Natural killer cell (primary cell): ENCODE measurements around the gene HIBADH. TPM values are rescaled to one million over a fixed set of nuclear protein-coding genes. Genes with fewer than 3 reads are reported as not detected.
"Not testable (repeated sequence)": the region's sequence is repeated elsewhere in the genome, so short reads cannot be mapped to it uniquely, and the experiment has no call there.

Experiments
- ATAC-seq, 3 donors: fragments of 150-1000 bp in 2 of 3; fragments of 200-7000 bp in 1 of 3; cut with Tn5 transposase; 1 replicate in 1 of 3; 2 replicates in 2 of 3; pipeline ENCODE4 v1.10.0; 2021; ENCODE audit warnings: mild to moderate bottlenecking in 2 of 3, moderate library complexity in 2 of 3
- DNase-seq, 2 donors: peaks; one replicate each; pipeline versions ENCODE4 v3.0.0 to v3.0.0-alpha.2; 2013 to 2021; ENCODE audit warnings: mixed read lengths in 1 of 2
- H3K27ac ChIP-seq: one replicate; pipeline ENCODE4 v1.5.1; 2013; ENCODE audit warnings: mild to moderate bottlenecking, low read length
- H3K27me3 ChIP-seq: one replicate; pipeline ENCODE4 v1.6.1; 2013; ENCODE audit warnings: low read length; ENCODE audit not compliant: control insufficient read depth, insufficient read depth
- H3K36me3 ChIP-seq: one replicate; pipeline ENCODE4 v1.6.1; 2013; ENCODE audit warnings: low read length; ENCODE audit not compliant: control insufficient read depth, insufficient read depth
- H3K4me1 ChIP-seq: one replicate; pipeline ENCODE4 v1.6.1; 2013; ENCODE audit warnings: low read length; ENCODE audit not compliant: control insufficient read depth, insufficient read depth
- H3K4me3 ChIP-seq: one replicate; pipeline ENCODE4 v1.5.1; 2013; ENCODE audit warnings: low read length
- H3K9me3 ChIP-seq: one replicate; pipeline ENCODE4 v1.6.1; 2013; ENCODE audit warnings: low read length; ENCODE audit not compliant: control insufficient read depth, insufficient read depth
- H3K27ac Mint-ChIP-seq, 2 donors: one replicate each; pipeline ENCODE4 v1.8.0; 2022; ENCODE audit warnings: mild to moderate bottlenecking in 2 of 2, mixed read lengths in 2 of 2, moderate library complexity in 1 of 2
- H3K27me3 Mint-ChIP-seq, 2 donors: one replicate each; pipeline ENCODE4 v1.8.0; 2022; ENCODE audit warnings: low read depth in 2 of 2, mixed read lengths in 2 of 2
- H3K36me3 Mint-ChIP-seq: one replicate; pipeline ENCODE4 v1.8.0; 2022; ENCODE audit warnings: mixed read lengths
- H3K4me1 Mint-ChIP-seq, 2 donors: one replicate each; pipeline ENCODE4 v1.8.0; 2022; ENCODE audit warnings: mixed read lengths in 2 of 2
- H3K4me3 Mint-ChIP-seq: one replicate; pipeline ENCODE4 v1.8.0; 2022; ENCODE audit warnings: mild to moderate bottlenecking, moderate library complexity, mixed read lengths
- H3K9me3 Mint-ChIP-seq, 2 donors: one replicate each; pipeline ENCODE4 v1.8.0; 2022; ENCODE audit warnings: mixed read lengths in 2 of 2
- CTCF ChIP-seq: fragments of 200-600 bp; IDR thresholded peaks from one replicate; pipeline ENCODE4 v1.8.0; 2022; ENCODE audit warnings: antibody characterized with exemption
- WGBS: methylation state at CpG from one replicate; pipeline ENCODE4 v1.1.7; 2013; ENCODE audit warnings: missing lambda C conversion rate; ENCODE audit not compliant: insufficient coverage; 5-methylcytosine and 5-hydroxymethylcytosine counted together
- intact Hi-C: fragments of 100-400 bp; cut with micrococcal nuclease; formaldehyde crosslinking; loops from one replicate; pipeline ENCODE4 v1.14.2; 2022
- total RNA-seq, 4 donors: library from RNA; stranded (reverse); fragments of 120-200 nt in 1 of 4; gene quantifications; one replicate each; pipeline versions ENCODE4 v1.2.3 to v1.2.4, GENCODE V29; 2013 to 2022

Gene HIBADH
- total RNA-seq, 3 donors from 2014 or later (not counting 1 experiment from before 2014, with no cell fraction given) = 8.0 to 9.9 (median 8.1) TPM

GRCh38 chr7:27515933-27516332 lies 146.8 kb downstream of the HIBADH start:
- H3K9me3 ChIP-seq = no peaks in the 10 kb centered on the region
- no peaks in the 10 kb centered on the region for H3K4me1 ChIP-seq
- DNase-seq (no peak), ATAC-seq (no peak)
- Mint-ChIP-seq H3K36me3 (no peaks in the 10 kb centered on the region), H3K27me3 (peaks cover 0 to 2% of the 10 kb centered on the region in 2 donors), H3K4me3 (no peak overlapping the region), H3K27ac (no peak overlapping the region), H3K9me3 (no peaks in the 10 kb centered on the region), H3K4me1 (no peaks in the 10 kb centered on the region)
- 91% methylated on average over 4 of the region's 4 CpGs for WGBS
- no peaks in the 10 kb centered on the region for H3K27me3 ChIP-seq
- intact Hi-C loops = no loop called here
- no peak for TF ChIP-seq CTCF
- H3K27ac ChIP-seq = no peak overlapping the region
- no peak overlapping the region for H3K4me3 ChIP-seq
- H3K36me3 ChIP-seq = no peaks in the 10 kb centered on the region

GRCh38 chr7:27514861-27515260 lies 147.8 kb downstream of the HIBADH start:
- Mint-ChIP-seq H3K4me3 (no peak overlapping the region), H3K27me3 (peaks cover 0 to 2% of the 10 kb centered on the region in 2 donors), H3K9me3 (no peaks in the 10 kb centered on the region), H3K36me3 (no peaks in the 10 kb centered on the region), H3K4me1 (no peaks in the 10 kb centered on the region), H3K27ac (no peak overlapping the region)
- DNase-seq (no peak), ATAC-seq (no peak)
- H3K9me3 ChIP-seq = no peaks in the 10 kb centered on the region
- H3K4me3 ChIP-seq = no peak overlapping the region
- no peaks in the 10 kb centered on the region for H3K4me1 ChIP-seq
- WGBS = 91% methylated on average over 5 of the region's 5 CpGs
- H3K27ac ChIP-seq = no peak overlapping the region
- H3K36me3 ChIP-seq = no peaks in the 10 kb centered on the region
- intact Hi-C loops = no loop called here
- H3K27me3 ChIP-seq = no peaks in the 10 kb centered on the region
- TF ChIP-seq CTCF = no peak

GRCh38 chr7:27513885-27514284 lies 148.8 kb downstream of the HIBADH start:
- Mint-ChIP-seq H3K9me3 (no peaks in the 10 kb centered on the region), H3K4me1 (no peaks in the 10 kb centered on the region), H3K36me3 (no peaks in the 10 kb centered on the region), H3K27ac (no peak overlapping the region), H3K27me3 (peaks cover 0 to 2% of the 10 kb centered on the region in 2 donors), H3K4me3 (no peak overlapping the region)
- 91% methylated on average over 1 of the region's 1 CpG for WGBS
- Histone ChIP-seq H3K4me1 (no peaks in the 10 kb centered on the region), H3K36me3 (no peaks in the 10 kb centered on the region), H3K27ac (no peak overlapping the region), H3K27me3 (no peaks in the 10 kb centered on the region), H3K9me3 (no peaks in the 10 kb centered on the region), H3K4me3 (no peak overlapping the region)
- no peak for TF ChIP-seq CTCF
- no peak for ATAC-seq
- no peak for DNase-seq
- intact Hi-C loops = no loop called here

- H3K4me1 Mint-ChIP-seq, DNase-seq, ATAC-seq, H3K9me3 ChIP-seq, H3K36me3 ChIP-seq, H3K4me1 ChIP-seq, H3K4me3 Mint-ChIP-seq, H3K27me3 ChIP-seq, H3K27ac ChIP-seq, intact Hi-C loops, H3K9me3 Mint-ChIP-seq, H3K4me3 ChIP-seq, H3K27me3 Mint-ChIP-seq, H3K36me3 Mint-ChIP-seq, H3K27ac Mint-ChIP-seq: not testable (repeated sequence)
- WGBS = no CpG with 5 or more reads among the region's 1 CpG
These were observed 151.3 kb downstream of the HIBADH start for GRCh38 chr7:27511370-27511769.
